GM19395 (cell line): ENCODE results near the gene CD40LG.

Experiments
- ATAC-seq: cut with Tn5 transposase; IDR thresholded peaks from one replicate; pipeline ENCODE4 v1.9.1; 2021; ENCODE audit warnings: mild to moderate bottlenecking, moderate library complexity; ENCODE audit not compliant: unreplicated experiment

The CD40LG gene

DNA sequence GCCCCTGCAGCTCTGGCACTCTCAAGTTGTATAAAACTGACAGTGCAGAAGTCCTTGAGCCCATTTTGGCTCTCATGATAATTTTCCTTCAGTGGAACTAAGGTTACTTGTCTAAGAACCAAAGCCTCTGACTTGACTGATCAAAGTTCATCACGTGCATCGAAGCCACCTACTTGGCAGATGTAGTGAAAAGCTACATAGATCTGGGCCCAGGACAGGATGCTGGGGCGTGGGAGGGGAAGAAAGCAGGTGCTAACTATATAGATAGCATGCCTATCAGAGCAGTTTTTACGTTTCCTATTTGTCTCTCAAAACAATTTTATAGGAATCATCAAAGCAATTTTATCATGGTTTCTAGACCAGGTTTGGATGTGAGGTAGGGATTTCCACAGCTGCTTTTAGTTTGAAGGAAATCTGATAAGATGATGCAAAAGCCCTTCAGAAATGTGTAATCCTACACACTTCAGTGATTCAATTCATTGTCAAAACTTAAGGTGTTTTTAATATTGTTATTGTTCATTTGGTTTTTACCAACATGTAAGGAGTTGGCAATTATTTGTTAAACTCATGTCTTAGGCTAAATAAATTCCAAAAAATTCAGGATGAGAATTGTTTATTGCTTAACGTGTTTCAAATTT lies 1.2 kb upstream of the CD40LG start:
- ATAC-seq, result no peak

DNA sequence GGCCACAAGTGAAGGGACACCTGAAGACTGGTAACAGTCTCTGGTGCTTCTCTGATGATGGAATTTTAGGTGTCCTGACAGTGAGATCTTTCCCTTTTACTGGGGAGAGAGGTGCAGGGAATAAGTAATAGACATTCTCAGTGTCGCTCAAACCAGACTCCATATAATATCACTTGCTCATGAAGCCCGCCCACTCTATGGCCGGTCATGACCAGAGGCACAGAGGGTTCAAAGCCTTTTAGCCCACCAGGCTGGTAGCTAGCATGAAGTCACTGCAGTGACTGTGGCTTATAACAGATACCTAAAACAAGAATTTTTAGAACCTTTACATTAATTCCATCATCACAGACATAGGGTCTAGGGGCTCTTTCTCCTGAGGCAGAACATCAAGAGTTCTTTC lies 2.9 kb downstream of the CD40LG start:
- no peak for ATAC-seq

GRCh38 chrX:136652822-136653723 lies 5.1 kb downstream of the CD40LG start:
- ATAC-seq, result no peak

DNA sequence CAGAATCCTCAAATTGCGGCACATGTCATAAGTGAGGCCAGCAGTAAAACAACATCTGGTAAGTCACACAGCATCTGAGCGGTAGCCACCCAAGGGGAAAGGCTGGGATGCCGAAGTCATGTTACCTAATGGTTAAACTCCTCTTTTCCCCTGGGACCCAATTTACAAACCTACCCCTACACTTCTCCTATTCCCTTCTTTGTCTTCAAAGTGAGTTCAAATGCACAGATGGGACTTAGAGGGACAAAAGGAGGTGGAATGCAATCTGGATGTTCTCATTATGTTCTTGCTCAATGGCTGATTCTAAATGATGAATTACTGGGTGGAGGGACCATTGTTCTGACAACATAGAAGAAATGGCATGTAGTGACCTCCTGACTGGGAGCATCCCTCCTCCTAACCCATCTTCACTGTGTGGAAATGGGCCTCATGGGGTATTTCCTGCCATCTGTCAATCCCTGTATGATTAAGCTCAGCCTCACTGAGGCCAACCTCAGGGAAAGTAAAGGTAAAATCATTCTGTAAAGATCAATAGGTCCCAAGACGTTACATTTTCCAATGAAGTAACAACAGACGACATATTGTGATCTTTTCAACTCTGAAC lies 8.5 kb downstream of the CD40LG start:
- no peak for ATAC-seq

GRCh38 chrX:136658151-136658550 lies 10.2 kb downstream of the CD40LG start:
- no peak for ATAC-seq

GRCh38 chrX:136659174-136659573 lies 11.2 kb downstream of the CD40LG start:
- ATAC-seq, result no peak

DNA sequence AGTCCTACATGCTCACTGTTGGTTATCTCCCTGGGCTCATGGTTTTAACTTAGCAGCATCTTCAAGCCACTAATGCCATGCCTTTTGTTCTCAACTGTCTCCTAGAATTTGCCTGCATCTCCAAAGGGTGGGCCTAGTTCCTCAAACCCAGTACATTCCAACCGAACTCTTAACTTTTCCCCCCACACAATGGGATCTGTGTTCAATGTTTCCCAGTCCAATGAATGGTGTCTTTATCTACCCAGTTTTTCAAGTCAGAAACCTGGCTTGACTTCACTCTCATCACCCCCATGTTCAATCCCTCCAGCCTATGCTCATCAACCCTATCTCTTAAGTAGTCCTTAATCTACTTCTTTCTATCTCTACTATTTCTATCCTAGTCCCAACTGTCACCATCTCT lies 12.9 kb downstream of the CD40LG start:
- ATAC-seq, result no peak

DNA sequence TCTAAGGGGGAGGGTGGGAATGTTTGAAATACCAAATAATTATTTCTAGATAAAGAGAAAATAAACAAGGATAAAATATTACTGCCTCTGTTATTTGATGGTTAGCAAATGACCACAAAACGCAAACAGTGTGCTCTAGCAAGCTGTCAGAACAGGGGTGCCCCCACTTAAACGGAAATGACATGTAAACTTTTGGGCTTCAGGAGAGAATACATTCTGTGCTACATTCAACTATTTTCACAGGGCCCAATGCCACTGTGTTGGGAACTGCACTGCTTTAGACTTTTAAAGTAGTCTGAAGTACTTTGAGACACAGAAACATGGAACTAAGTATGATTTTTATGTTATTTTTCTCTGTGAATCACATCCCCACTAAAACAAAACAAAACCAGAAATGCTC lies 14.1 kb downstream of the CD40LG start:
- no peak for ATAC-seq

DNA sequence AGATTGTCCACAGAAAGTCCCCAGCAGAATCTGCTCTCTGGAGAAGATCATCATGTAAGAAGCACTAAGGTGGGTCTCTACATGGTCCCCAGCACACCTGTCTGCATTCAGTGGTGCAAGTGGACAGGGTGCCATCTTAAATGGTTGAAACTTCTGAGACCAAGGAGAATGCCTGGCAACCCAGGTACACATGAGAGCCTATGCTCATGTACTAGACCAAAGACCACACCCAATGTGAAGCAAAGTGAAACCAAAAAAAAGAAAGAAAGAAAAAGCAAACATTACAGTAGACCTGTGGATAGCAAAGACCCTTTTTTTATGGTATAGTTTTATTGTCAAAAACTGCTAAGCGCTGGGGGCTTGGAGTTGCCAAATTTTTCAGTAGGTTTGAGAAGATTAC lies 15.0 kb downstream of the CD40LG start:
- ATAC-seq, result no peak

DNA sequence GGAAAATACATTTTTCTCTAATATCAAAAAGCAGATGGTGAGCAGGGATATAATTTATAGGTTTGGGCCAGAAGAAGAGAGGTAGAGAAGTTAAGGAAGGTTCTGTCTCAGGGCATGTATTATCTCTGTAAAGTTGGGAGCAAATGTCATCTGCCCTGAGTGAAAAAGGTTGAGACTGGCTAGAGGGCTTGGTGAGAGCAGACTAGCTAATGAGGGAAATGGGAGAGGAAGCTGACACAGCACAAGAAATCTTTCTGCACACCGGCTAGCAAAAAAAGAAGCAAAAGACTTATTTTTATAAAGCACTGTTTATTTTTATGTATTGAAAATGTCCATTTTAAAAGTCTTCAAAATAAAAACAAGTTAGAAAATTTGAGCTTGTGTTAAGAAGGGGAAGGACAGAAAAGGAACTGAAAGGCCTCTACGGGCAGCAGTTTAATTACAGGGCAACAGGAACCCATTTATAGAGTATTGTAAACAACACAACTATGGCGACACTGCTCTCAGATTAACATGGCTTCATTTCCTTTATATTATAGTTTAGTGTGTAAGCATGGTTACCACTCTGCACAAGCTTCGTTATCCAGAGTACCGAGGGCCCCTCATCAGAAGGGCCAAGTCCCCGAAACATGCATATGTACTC lies 17.4 kb downstream of the CD40LG start:
- ATAC-seq, result peak; percentile 76

DNA sequence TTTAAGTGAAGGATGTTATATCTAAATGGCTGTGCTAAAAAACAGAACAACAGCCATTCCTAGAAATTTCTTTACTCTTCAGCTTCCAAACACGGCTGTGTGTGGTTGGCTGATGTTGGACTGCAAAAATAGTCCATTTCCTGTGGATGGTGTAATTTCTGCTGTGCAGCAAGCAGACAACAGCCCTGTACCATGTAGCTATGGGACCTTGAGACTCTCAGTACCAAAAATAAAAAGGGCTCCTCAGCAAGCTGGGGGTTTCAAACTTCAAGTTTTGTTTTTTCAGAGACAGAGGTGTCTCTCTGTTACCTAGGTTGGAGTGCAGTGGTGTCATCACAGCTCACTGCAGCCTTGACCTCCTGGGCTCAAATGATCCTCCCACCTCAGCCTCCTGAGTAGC lies 18.1 kb downstream of the CD40LG start:
- no peak for ATAC-seq

GRCh38 chrX:136667446-136668168 lies 19.6 kb downstream of the CD40LG start:
- ATAC-seq, result no peak

GRCh38 chrX:136671006-136671610 lies 23.1 kb downstream of the CD40LG start:
- no peak for ATAC-seq

- ATAC-seq, result no peak
These were observed 26.5 kb downstream of the CD40LG start for GRCh38 chrX:136674270-136674985.

DNA sequence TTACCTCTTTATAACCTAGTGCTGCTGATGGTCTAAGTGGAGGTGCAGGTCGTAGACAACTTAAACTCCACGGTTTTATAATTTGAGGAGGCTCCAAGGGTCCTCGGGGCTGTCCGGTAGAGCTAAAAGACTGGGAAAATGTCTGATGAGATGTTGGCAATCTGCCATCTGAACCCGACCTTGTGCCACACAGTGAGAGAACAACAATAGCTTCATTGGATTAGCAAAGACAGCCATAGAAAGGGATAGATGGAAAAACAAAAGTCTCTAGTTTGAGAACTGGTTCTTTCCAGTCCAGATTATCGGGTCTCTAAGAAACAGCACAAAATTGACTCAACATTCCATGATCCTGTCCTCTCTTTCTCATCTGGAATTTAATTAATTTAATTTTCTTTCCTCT lies 31.6 kb downstream of the CD40LG start:
- ATAC-seq, result no peak

DNA sequence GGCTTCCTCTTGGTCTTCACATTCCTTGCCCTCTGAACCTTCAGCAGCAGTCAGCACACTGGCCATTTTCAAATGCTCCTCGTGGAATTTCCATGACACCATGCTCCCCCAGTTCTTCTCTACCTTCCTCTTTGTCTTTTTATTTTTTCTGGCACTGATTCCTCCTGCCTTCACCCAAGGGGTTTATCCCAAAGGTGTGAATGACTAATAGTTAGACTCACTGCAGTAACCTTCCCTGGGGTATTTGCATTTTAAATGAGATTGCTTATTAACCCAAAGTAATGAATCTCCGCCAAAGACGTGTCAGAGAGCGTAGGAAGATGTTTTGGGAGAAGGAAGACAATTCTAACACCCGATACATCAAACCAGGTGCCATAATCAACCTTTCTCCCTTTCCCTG lies 36.2 kb downstream of the CD40LG start:
- ATAC-seq, result no peak

DNA sequence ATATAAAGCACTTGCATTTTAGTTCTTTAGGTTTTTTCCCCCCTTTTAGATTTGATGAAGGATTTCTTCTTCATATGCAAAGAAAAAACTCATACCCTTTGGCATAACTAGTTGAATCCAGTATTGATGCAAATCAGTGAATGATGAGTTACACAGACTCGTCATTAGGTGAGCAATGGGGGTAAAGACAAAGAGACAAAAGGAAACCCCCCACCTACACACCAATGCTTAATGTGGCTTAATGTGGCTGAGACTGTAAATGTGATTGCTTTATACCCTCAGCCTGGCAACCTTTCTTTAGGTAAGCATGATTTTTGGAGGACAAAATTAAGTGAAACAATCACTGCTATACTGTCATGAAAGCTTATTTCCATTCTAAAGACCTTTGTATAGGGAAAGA lies 39.5 kb downstream of the CD40LG start:
- no peak for ATAC-seq

DNA sequence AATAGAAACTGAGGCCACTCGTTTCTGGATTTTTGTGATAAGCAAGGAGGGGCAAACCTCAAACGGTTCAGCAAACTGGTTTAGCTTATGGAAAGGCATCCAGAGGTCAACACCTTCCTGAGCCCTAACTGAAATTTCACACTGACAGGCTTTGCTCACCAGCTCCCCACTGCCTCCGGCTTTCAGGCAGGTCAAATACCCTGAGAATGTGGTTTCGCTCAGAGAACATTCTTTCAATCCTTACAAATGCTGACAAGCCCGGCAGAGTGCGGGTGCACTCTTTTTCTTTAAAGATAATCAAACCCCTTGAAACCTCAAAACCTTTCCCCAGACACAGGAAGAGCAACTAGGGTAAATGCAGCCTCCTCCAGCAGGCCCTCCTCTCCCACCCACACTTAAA lies 41.5 kb downstream of the CD40LG start:
- ATAC-seq, result no peak

GRCh38 chrX:136691028-136691809 lies 43.3 kb downstream of the CD40LG start:
- peak; percentile 41 for ATAC-seq
